Measurements from ENCODE around the gene ATAD3B. TPM values are rescaled to one million over a fixed set of nuclear protein-coding genes. Genes with fewer than 3 reads are reported as not detected.
"Not testable (repeated sequence)": the region's sequence is repeated elsewhere in the genome, so short reads cannot be mapped to it uniquely, and the experiment has no call there.

Gene ATAD3B
- total RNA-seq, 1 experiment from 2014 or later = 13.9 TPM

- not testable (repeated sequence) for H3K4me3 ChIP-seq (ENCODE audit: low read length); H3K9me3 ChIP-seq (ENCODE audit: low read length); H3K9me2 ChIP-seq (replicated peaks; ENCODE audit: insufficient read depth, low read length); H4K20me1 ChIP-seq (ENCODE audit: insufficient read depth, low read depth, low read length); H3K27me3 ChIP-seq (ENCODE audit: low read length); H2AFZ ChIP-seq (ENCODE audit: low read length); H3K4me2 ChIP-seq (ENCODE audit: low read depth, low read length, poor library complexity, severe bottlenecking); H3K79me2 ChIP-seq (ENCODE audit: low read length); H3K27ac ChIP-seq (ENCODE audit: low read length); H3K9ac ChIP-seq (ENCODE audit: low read length); DNase-seq; H3K4me1 ChIP-seq (ENCODE audit: low read length)
- peaks cover 21% of the 10 kb centered on the region for H3K36me3 ChIP-seq (ENCODE audit: insufficient read depth, low read length)
These were observed 61.8 kb downstream of the ATAD3B start for GRCh38 chr1:1533176-1533893.

GRCh38 chr1:1533894-1534291, 62.3 kb downstream of the ATAD3B start:
- not testable (repeated sequence) for H3K4me2 ChIP-seq (ENCODE audit: low read depth, low read length, poor library complexity, severe bottlenecking); H3K4me3 ChIP-seq (ENCODE audit: low read length); H3K79me2 ChIP-seq (ENCODE audit: low read length); H3K4me1 ChIP-seq (ENCODE audit: low read length); H3K27me3 ChIP-seq (ENCODE audit: low read length); H3K9ac ChIP-seq (ENCODE audit: low read length); DNase-seq; H4K20me1 ChIP-seq (ENCODE audit: insufficient read depth, low read depth, low read length); H3K9me2 ChIP-seq (replicated peaks; ENCODE audit: insufficient read depth, low read length); H2AFZ ChIP-seq (ENCODE audit: low read length); H3K9me3 ChIP-seq (ENCODE audit: low read length); H3K27ac ChIP-seq (ENCODE audit: low read length)
- H3K36me3 ChIP-seq (ENCODE audit: insufficient read depth, low read length) = peaks cover 19% of the 10 kb centered on the region

- H3K4me3 ChIP-seq (ENCODE audit: low read length) = no peak overlapping the region
- peaks cover 2% of the 10 kb centered on the region; the same call in 1 of the 2 replicates for H3K79me2 ChIP-seq (ENCODE audit: low read length)
- H3K9me2 ChIP-seq (replicated peaks; ENCODE audit: insufficient read depth, low read length) = no peaks in the 10 kb centered on the region
- no peaks in the 10 kb centered on the region; the same call in 1 of the 2 replicates for H3K9me3 ChIP-seq (ENCODE audit: low read length)
- H3K4me2 ChIP-seq (ENCODE audit: low read depth, low read length, poor library complexity, severe bottlenecking) = no peak overlapping the region
- H3K9ac ChIP-seq (ENCODE audit: low read length) = no peak overlapping the region
- H2AFZ ChIP-seq (ENCODE audit: low read length) = no peak overlapping the region
- H3K27me3 ChIP-seq (ENCODE audit: low read length) = no peaks in the 10 kb centered on the region
- H3K36me3 ChIP-seq (ENCODE audit: insufficient read depth, low read length) = peaks cover 15% of the 10 kb centered on the region
- DNase-seq = no peak
- no peaks in the 10 kb centered on the region for H4K20me1 ChIP-seq (ENCODE audit: insufficient read depth, low read depth, low read length)
- no peak overlapping the region for H3K27ac ChIP-seq (ENCODE audit: low read length)
- H3K4me1 ChIP-seq (ENCODE audit: low read length) = no peaks in the 10 kb centered on the region
These were observed 63.0 kb downstream of the ATAD3B start for GRCh38 chr1:1534401-1535154.

- no peak for DNase-seq
- Histone ChIP-seq H2AFZ (ENCODE audit: low read length) (no peak overlapping the region), H3K27ac (ENCODE audit: low read length) (no peak overlapping the region), H3K9me3 (ENCODE audit: low read length) (no peaks in the 10 kb centered on the region; the same call in 1 of the 2 replicates), H3K4me2 (ENCODE audit: low read depth, low read length, poor library complexity, severe bottlenecking) (no peak overlapping the region), H3K4me1 (ENCODE audit: low read length) (no peaks in the 10 kb centered on the region), H3K9me2 (replicated peaks; ENCODE audit: insufficient read depth, low read length) (no peaks in the 10 kb centered on the region), H3K36me3 (ENCODE audit: insufficient read depth, low read length) (peaks cover 7% of the 10 kb centered on the region; the same call in 1 of the 2 replicates), H3K4me3 (ENCODE audit: low read length) (no peak overlapping the region), H3K27me3 (ENCODE audit: low read length) (no peaks in the 10 kb centered on the region), H3K9ac (ENCODE audit: low read length) (no peak overlapping the region), H3K79me2 (ENCODE audit: low read length) (no peaks in the 10 kb centered on the region), H4K20me1 (ENCODE audit: insufficient read depth, low read depth, low read length) (no peaks in the 10 kb centered on the region)
These were observed 63.8 kb downstream of the ATAD3B start for GRCh38 chr1:1535201-1536018.

- Histone ChIP-seq H2AFZ (ENCODE audit: low read length) (no peak overlapping the region), H3K9me2 (replicated peaks; ENCODE audit: insufficient read depth, low read length) (no peaks in the 10 kb centered on the region), H4K20me1 (ENCODE audit: insufficient read depth, low read depth, low read length) (no peaks in the 10 kb centered on the region), H3K27me3 (ENCODE audit: low read length) (no peaks in the 10 kb centered on the region), H3K4me1 (ENCODE audit: low read length) (no peaks in the 10 kb centered on the region), H3K36me3 (ENCODE audit: insufficient read depth, low read length) (peaks cover 3% of the 10 kb centered on the region; the same call in 1 of the 2 replicates), H3K27ac (ENCODE audit: low read length) (no peak overlapping the region), H3K9me3 (ENCODE audit: low read length) (no peaks in the 10 kb centered on the region; the same call in 1 of the 2 replicates), H3K79me2 (ENCODE audit: low read length) (no peaks in the 10 kb centered on the region), H3K9ac (ENCODE audit: low read length) (no peak overlapping the region), H3K4me3 (ENCODE audit: low read length) (no peak overlapping the region), H3K4me2 (ENCODE audit: low read depth, low read length, poor library complexity, severe bottlenecking) (no peak overlapping the region)
- no peak for DNase-seq
These were observed 64.7 kb downstream of the ATAD3B start for GRCh38 chr1:1536019-1536937.

- no peaks in the 10 kb centered on the region for H3K9me2 ChIP-seq (replicated peaks; ENCODE audit: insufficient read depth, low read length)
- H2AFZ ChIP-seq (ENCODE audit: low read length) = no peak overlapping the region
- H3K27me3 ChIP-seq (ENCODE audit: low read length) = no peaks in the 10 kb centered on the region
- H3K79me2 ChIP-seq (ENCODE audit: low read length) = no peaks in the 10 kb centered on the region
- H3K4me2 ChIP-seq (ENCODE audit: low read depth, low read length, poor library complexity, severe bottlenecking) = no peak overlapping the region
- H3K27ac ChIP-seq (ENCODE audit: low read length) = no peak overlapping the region
- no peak overlapping the region for H3K9ac ChIP-seq (ENCODE audit: low read length)
- H3K4me1 ChIP-seq (ENCODE audit: low read length) = no peaks in the 10 kb centered on the region
- no peak for DNase-seq
- no peak overlapping the region for H3K4me3 ChIP-seq (ENCODE audit: low read length)
- H4K20me1 ChIP-seq (ENCODE audit: insufficient read depth, low read depth, low read length) = no peaks in the 10 kb centered on the region
- peaks cover under 1% of the 10 kb centered on the region; the same call in 1 of the 2 replicates for H3K36me3 ChIP-seq (ENCODE audit: insufficient read depth, low read length)
- H3K9me3 ChIP-seq (ENCODE audit: low read length) = no peaks in the 10 kb centered on the region; the same call in 1 of the 2 replicates
These were observed 65.5 kb downstream of the ATAD3B start for GRCh38 chr1:1536938-1537546.

- H3K4me3 ChIP-seq (ENCODE audit: low read length) = no peak overlapping the region
- no peaks in the 10 kb centered on the region for H4K20me1 ChIP-seq (ENCODE audit: insufficient read depth, low read depth, low read length)
- no peak for DNase-seq
- no peaks in the 10 kb centered on the region for H3K79me2 ChIP-seq (ENCODE audit: low read length)
- no peaks in the 10 kb centered on the region for H3K36me3 ChIP-seq (ENCODE audit: insufficient read depth, low read length)
- no peak overlapping the region for H3K9ac ChIP-seq (ENCODE audit: low read length)
- no peaks in the 10 kb centered on the region for H3K27me3 ChIP-seq (ENCODE audit: low read length)
- H3K27ac ChIP-seq (ENCODE audit: low read length) = no peak overlapping the region
- H3K4me1 ChIP-seq (ENCODE audit: low read length) = no peaks in the 10 kb centered on the region
- H3K9me3 ChIP-seq (ENCODE audit: low read length) = no peaks in the 10 kb centered on the region
- no peak overlapping the region for H2AFZ ChIP-seq (ENCODE audit: low read length)
- H3K4me2 ChIP-seq (ENCODE audit: low read depth, low read length, poor library complexity, severe bottlenecking) = no peak overlapping the region
- H3K9me2 ChIP-seq (replicated peaks; ENCODE audit: insufficient read depth, low read length) = no peaks in the 10 kb centered on the region
These were observed 66.2 kb downstream of the ATAD3B start for GRCh38 chr1:1537626-1538250.
